Measurements from ENCODE around the gene RHOV.

RHOV gene

GRCh38 chr15:40902605-40903561 is 28.8 kb upstream of the RHOV start:
- H3K27ac ChIP-seq = peak overlapping the region; percentile 11
- TF ChIP-seq CTCF (conservative IDR thresholded peaks at IDR 0.05) = no peak
- no peak for TF ChIP-seq ZFX (IDR thresholded peaks at IDR 0.05)

- TF ChIP-seq CTCF (conservative IDR thresholded peaks at IDR 0.05) = no peak
- TF ChIP-seq ZFX (IDR thresholded peaks at IDR 0.05) = no peak
- H3K27ac ChIP-seq = no peak overlapping the region
These were observed 27.0 kb upstream of the RHOV start for GRCh38 chr15:40901053-40901443.

- TF ChIP-seq ZFX (IDR thresholded peaks at IDR 0.05) (no peak), CTCF (conservative IDR thresholded peaks at IDR 0.05) (no peak)
These were observed 26.4 kb upstream of the RHOV start for GRCh38 chr15:40900256-40901052.

GRCh38 chr15:40899536-40900207 is 25.6 kb upstream of the RHOV start:
- no peak for TF ChIP-seq ZFX (IDR thresholded peaks at IDR 0.05)

More at GRCh38 chr15:40900256-40901052, 26.4 kb upstream of the RHOV start:
- H3K27ac ChIP-seq = no peak overlapping the region

GRCh38 chr15:40894681-40895448 is 20.8 kb upstream of the RHOV start:
- H3K27ac ChIP-seq = peak overlapping the region; percentile 85
- TF ChIP-seq ZFX (IDR thresholded peaks at IDR 0.05) (peak; percentile 80; the same call in 1 of the 2 replicates), CTCF (conservative IDR thresholded peaks at IDR 0.05) (peak; percentile 4; the same call in 1 of the 2 replicates)

More at GRCh38 chr15:40899536-40900207, 25.6 kb upstream of the RHOV start:
- H3K27ac ChIP-seq = no peak overlapping the region

- H3K27ac ChIP-seq = peak within 1 kb of the TSS; percentile 85
- TF ChIP-seq ZFX (IDR thresholded peaks at IDR 0.05) (no peak), CTCF (conservative IDR thresholded peaks at IDR 0.05) (peak; percentile 94)
These were observed 20.0 kb upstream of the RHOV start, which contains the start of gene VPS18 for GRCh38 chr15:40893733-40894680. VPS18 (plus strand) TSS chr15:40894450; CDS start chr15:40894769, 319 bp downstream.

All from C4-2B (cell line).